Activated CD4-positive, alpha-beta T cell treated with anti-CD3 and anti-CD28 coated beads, Interleukin-2, amount 50 U/mL, for 1 hour (primary cell): ENCODE results near the gene LAMA2.
"Not testable (repeated sequence)": the region's sequence is repeated elsewhere in the genome, so short reads cannot be mapped to it uniquely, and the experiment has no call there.

ENCODE experiments used
- DNase-seq: peaks from one replicate; pipeline ENCODE4 v3.0.0-alpha.2; 2020

LAMA2 gene

DNA sequence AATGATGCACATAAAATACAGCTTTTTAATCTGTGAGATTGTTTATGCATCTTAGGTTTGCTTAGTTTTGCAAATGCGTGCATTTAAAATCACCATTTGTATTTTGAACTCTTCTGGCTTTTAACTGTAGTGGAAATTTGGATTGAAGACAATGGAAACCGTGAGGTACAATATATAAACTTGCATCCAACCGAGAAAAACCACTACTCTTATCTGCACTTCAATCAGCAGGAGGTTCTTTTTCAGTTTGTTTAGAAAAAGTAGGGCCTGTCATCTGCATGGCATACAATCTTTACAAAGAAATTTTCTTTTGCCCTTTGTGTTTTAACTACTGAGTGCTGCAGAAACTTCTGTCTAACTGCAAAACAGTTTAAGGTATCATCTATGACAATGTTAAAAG, 132.8 kb downstream of the LAMA2 start:
- DNase-seq: no peak

DNA sequence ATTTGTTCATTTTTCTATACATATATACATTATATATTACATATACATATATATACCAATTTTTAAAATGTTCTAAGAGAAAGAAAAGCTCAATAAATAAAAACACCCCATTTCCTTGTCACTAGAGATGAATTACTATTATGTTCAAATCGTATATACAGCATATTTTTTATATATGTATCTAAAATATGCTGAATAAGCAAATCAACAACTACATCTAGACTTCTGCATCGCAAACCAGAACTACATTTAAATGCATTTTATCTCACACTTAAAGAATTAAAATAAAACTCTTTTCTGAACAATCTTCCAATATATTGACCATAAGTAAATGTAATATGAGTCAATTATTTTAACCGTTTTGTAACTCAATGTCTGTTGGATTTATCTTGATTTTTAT, 133.9 kb downstream of the LAMA2 start:
- no peak for DNase-seq

DNA sequence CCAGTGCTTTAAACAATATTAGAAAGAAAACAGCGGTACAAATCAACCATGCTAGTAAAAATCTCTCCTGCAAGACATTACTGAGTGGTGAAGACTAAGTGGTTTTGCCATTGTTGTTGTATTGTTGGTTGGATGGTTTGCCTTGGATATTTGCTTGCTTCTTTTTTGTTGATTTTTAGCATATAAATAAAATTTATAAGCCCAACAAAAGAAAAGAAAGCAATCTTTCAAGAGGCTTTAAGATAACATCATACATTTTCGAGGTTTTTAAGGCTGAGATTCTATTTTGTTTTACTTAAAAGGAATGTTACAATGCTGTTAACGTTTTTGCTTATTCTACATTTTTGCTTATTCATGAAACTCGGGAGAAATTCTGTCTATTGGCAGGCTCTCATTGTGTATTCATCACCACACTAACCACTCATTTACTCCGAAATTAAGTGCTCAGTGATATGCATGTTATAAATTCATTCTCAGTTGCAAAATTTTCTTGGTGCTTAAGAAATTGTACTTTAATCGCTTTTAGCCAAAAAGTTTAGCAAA, 139.1 kb downstream of the LAMA2 start:
- no peak for DNase-seq

DNA sequence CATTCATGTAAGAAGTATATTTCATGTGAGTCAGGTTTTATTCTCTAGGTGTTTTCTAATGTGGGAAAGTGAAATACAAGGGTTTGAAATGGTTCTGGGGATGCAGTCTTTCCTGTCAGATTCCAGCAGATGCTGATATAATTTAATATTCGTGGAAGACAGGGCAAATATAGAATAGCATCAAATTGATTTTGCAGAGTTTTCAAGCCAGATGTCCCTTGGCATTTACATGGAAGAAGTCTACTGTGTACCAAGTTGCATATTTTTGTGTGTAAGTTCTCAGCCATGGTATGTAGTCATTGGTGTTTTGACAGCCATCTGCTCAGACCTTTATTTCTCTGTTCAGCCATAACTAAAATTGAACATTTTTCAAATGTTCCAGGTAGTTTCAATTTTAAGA, 143.7 kb downstream of the LAMA2 start:
- no peak for DNase-seq

DNA sequence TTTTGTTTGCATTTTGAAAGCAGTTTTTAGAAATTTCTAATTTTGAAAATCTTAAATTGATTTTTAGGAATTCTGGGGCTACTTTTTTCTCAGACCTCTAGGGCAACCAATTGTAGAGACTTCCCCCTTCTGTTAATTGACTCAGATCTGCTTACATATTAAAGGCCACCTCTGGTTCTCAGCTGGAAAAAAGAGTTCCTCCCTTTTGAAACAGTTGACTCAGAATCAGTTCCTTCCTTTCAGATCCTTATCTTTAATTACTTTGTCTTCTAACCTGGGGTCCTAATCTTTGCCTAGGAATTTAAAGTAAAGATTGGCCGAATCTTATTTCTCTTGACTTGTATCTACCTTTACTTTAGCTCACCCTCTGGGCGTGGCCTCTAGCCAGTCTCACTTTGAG, 146.8 kb downstream of the LAMA2 start:
- DNase-seq: no peak

DNA sequence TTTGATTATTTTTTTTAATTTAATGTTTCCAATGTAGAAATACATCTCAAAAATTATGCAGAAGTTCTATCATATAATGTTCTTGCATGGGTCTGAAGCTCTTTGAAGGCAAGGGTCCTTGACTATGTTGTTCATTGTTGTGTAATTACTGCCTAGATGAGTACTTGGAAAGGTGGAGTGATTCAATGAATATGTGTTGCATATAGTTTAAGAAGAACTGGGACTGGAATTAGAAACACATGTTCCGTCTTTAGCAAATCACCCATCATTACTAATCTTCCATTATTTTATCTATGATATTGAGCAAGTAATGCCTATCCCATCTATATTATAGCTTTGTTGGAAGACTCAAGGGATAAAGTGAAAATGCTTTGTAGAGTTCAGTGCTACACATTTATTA, 147.3 kb downstream of the LAMA2 start:
- no peak for DNase-seq

DNA sequence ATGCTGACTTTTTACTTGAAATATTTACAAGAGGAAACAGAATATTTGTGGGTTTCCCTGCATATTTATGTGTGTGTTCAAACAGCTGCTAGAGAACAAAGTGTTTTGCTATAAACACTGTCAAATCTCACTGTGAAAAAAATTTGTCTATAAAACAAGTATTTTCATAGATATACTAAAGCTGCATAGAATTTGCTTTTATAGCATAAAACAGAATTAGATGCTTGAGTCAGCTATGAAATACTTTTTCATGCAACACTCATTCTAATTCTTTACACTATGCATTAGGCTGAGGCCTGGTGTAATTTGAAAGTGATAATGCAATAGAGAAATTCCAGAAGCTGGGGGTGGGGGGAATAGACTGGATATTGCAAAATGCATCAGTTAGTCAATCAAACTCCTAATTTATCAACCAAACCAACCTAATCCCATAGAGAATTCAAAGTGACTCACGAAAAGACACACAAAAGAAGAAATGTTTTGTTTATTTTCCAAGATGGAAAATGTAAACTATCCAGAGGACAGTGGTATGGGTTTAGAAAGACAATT, 148.2 kb downstream of the LAMA2 start:
- no peak for DNase-seq

DNA sequence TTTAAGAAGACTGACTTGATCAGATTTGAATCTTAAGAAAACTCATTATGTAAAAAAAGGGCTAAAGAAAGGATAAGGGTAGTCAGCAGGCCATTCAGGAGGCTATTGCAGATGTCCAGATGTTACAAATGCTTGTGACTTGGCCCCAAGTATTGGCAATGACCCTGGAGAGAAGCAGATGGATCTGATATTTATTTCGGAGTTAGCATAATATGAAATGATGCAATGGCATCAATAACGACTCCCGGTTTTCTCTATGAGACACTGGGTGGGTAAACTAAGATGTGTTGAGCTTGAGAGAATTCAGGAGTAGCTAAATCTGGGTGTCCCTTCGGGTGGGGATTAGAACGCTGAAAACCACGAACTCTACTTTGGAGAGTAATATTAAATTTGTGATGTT, 149.7 kb downstream of the LAMA2 start:
- DNase-seq: no peak

DNA sequence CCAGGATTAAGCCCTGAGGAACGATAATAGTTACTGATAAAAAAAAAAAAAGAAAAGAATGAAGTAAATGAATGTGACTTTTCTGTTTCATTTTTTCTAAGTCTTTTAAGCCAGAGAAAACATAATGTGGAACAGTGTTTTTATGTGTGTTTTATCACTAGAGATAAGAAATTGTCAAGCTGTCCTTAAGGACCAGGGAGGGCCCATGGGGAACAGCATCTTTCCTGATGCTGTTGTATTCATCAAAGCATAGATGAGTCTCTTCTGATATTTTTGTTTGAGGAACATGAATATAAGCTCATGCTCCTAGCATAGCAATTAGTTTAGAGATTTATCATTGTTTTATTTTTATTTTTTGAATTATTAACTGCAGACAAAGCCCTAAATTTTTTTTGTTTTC, 150.2 kb downstream of the LAMA2 start:
- DNase-seq: no peak

DNA sequence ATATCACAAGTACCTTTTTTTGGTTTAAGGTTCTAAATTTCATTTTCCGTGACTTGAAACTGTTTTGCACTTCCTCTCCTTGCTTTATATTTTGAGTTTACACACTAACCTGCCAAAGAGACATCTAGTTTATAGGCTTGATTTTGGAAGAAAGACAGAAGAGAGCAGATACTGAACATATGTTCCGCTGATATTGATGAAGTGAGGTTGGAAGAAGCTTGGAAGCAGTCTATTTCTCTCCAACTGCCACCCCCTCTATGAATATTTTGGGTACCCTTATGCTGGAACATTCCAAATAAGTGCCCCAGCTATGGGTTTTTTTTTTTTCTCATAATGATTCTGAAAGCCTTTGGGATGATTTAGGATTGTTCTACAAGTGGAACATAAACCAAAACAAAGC, 150.6 kb downstream of the LAMA2 start:
- no peak for DNase-seq

DNA sequence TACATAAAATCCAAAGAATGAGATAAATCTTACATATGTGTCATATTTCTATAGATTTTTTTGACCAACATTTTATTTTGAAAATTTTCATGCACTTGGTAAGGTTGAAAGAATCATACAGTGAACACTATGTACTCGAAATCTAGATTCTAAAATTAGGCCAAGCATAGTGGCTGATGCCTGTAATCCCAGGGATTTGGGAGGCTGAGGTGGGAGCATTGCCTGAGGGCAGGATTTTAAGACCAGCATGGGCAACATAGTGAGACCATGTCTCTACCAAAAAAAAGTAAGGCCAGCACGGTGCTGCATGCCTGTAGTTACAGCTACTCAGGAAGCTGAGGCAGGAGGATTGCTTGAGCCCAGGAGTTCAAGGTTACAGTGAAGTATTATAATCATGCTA, 158.6 kb downstream of the LAMA2 start:
- DNase-seq: no peak

DNA sequence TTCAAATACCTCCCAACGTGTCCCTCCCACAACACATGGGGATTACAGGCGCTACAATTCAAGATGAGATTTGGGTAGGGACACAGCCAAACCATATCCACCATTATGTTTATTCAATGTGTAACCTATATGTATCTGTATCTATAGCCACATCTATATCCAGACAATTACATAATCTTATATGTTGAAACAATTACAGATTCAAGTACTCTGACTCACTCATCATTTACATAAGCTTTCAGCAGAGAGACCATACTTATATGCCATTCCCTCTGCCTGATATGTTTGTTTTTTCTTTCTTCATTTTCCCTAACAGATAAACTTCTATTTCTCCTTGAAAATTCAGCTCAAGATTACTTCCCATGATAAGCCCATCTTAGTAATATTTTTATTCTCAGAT, 163.6 kb downstream of the LAMA2 start:
- DNase-seq: no peak

DNA sequence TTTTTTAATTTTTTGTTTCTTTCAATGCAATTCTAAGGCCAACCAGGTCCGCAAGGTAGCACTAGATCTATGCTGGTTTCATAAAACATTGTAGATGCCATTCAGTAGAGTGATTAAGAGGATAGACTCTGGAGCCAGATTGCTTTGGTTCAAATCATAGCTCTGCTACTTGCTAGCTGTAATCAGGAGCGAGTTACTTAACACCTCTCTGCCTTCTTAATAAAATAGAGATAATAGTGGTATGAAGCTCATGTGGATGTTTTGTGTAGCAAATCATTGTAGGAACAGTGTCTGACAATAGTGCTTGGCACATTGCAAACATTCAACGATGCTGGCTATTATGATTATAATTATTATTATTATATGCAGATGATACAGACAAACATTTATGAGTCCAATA, 164.9 kb downstream of the LAMA2 start:
- DNase-seq: no peak

DNA sequence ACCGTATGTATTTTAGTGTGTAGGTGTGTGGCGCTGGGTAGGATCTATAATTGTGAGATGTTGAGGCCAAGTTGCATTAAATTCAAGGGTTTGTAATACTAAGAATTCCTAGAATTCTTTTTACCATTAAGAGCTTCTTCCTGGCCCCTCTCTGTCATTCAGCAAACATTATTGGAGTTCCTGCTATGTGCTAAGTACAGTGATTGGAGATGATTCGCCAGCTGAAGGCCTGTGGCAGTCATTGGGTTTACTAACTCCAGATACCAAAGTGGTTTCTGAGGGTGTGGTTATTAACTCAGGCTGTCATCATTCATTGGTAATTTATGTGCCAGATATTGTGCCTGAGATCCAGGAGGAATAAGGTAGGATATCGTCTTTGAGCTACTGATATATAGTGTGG, 167.1 kb downstream of the LAMA2 start:
- DNase-seq: no peak

DNA sequence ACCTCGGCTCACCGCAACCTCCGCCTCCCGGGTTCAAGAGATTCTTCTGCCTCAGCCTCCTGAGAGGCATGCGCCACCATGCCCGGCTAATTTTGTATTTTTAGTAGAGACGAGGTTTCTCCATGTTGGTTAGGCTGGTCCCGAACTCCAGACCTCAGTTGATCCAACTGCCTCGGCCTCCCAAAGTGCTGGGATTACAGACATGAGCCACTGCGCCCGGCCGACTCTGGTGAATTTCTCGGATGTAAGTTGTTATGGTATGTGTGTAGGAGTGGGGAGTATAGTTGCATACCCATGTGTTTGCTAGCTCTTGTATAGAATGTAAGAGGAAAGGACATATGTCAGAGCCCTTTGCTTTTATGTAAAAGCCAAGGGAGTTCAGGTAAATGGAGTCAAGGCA, 170.2 kb downstream of the LAMA2 start:
- DNase-seq: not testable (repeated sequence)

DNA sequence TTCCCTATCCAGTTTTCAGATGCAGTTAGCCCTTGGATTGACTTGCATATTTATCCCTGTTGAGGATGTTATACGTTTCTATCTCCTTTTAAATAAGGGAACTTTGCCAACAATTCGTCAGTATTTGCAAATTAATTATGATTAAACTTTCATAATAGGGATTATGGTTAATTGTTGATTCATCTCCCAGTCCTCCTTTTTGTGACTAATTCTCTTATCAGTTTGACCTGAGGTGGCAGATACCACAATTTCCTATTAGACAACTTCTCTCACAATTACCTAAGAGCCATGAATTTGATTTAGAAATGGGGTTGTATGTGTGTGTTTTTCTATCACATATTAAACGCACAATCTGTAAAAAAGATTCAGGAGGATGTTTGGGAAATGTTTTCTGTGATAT, 172.9 kb downstream of the LAMA2 start:
- no peak for DNase-seq

DNA sequence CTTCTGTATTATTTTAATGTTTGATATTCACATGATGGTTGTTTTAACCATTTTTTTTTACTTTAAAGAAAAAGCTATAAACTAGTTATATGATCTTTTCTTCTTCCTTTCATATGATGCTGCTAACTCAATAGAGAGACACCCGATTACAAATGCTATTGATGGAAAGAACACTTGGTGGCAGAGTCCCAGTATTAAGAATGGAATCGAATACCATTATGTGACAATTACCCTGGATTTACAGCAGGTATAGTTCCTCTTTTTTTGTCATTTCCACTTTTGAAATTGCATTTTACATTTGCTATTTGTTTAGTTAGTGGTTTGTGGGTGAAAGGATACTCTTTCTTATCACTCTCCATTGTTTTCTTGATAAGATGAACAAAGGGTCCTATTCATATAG, 176.7 kb downstream of the LAMA2 start:
- DNase-seq: no peak

DNA sequence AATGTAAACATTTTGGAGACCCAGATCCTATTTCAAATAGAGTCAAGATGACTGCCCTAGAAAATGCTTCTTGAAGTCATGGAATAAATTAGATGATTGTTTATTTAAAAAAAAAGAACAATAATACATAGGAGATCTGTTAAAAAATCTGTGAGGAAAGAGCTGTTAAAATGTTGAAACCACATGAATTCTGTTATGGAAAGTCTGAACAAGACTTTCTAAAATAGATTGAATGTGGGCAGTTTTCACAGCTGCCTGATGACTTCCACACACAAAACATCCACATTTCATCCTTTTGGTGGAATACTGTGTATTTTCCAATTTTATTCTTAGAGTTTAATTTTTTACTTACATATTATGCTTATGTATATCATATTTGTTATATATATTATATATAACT, 186.1 kb downstream of the LAMA2 start:
- DNase-seq: no peak

DNA sequence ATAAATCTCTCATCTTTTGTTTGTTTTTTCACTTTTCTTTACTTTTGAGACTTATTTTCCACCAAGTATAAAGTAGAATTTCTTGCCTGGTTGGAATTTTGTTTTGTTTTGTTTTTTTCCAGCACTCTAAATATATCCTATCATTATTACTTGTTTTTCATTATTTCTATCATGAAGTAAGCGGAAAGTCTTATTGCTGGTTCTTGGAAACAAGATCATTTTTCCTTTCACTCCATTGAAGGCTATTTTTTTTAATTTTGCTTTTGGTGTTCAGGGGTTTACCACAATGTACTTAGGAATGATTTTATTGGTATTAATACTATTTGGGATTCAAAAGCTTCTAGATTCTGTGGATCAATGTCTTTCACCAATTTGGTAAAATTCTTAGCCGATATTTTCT, 190.1 kb downstream of the LAMA2 start:
- DNase-seq: no peak

DNA sequence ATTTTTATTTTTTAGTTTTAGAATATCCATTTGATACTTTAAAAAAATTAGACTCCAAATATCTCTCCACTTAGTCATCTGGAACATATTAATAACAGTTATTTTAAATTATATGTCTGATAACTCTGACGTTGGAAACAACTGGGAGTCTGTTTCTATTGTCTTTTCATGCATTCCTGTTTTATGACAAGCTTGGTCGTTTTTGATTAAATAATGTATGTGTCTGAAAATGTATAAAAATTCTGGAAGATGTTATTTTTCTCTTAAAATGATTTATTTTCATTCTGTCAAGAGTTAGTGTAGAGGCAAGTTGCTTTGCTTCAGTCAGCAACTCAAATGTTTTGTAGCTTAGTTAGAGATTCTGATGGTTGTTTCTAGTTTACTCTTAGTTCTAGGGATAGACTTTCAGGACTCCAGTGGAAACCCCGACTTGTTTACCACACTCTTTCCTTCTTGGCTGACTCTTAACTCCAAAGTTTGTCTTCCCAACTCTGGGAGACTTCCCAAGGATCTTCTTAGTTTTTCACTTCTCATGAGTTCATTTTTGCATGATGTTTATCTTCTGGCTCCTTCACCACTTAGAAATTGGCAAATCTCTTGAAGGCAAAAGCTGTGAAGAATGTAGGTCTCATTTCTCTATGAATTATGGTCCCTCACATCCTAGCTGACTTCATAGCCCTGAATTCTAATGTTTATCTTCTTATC, 190.9 kb downstream of the LAMA2 start:
- DNase-seq: no peak

DNA sequence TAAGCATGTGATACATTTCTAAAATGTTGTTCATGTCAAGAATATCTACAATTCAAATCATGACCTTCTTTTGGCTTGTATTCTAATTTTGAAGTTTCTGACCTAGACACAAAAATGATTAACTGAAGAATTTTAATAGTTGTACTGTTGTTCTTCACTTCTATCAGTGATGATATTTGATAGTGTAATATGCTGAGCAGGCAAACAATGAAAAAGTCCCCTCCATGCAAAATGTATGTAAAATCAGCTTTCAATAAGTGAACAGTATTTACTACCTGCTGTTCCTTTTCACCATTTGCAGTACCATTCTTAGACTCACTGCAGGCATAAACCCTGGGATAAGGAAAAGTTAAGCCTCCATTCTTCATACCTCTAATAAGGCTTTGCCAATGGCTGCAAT, 201.5 kb downstream of the LAMA2 start:
- DNase-seq: no peak

DNA sequence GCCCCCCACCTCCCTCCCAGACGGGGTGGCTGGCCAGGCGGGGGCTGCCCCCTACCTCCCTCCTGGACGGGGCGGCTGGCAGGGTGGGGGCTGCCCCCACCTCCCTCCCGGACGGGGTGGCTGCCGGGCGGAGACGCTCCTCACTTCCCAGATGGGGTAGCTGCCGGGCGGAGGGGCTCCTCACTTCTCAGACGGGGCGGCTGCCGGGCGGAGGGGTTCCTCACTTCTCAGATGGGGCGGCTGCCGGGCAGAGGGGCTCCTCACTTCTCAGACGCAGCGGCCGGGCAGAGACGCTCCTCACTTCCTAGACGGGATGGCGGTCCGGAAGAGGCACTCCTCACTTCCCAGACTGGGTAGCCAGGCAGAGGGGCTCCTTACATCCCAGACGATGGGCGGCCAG, 205.5 kb downstream of the LAMA2 start:
- DNase-seq: not testable (repeated sequence)

DNA sequence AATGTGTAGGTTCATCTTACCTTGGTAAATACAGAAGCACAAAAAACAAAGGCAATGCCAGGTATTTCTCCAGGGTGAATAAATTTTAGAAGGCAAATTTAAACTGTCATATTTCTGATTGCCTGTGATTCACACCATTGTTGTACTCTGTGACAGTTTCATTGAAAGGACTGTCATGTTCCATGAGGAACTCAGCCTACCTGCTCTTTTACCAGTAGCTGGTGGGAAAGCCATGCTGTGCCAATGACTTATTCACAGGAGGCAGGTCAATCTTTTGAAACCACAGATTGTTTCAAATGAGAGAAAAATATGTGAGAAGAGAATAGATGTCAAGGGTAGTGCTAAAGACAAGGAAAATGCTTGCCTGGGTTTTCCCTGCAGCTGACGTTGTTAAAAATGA, 206.4 kb downstream of the LAMA2 start:
- DNase-seq: no peak

DNA sequence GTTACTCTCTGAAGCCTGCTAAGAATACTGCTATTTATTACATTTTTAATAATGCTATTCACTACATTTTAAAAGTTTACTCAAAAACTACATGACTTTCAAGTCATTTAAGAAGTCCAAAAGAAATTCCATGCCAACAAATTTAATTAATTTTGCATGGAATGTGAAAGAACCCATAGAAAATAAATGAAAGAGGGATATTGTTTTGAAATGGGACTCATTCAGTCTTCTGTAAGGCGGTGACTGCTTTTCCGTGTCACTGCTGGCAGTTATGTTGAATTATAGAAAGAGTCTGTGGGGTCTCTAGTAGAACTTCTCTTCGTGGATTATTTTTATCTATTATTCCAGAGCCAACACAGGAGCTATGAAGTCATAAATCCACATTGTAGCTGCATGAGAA, 211.2 kb downstream of the LAMA2 start:
- DNase-seq: no peak

DNA sequence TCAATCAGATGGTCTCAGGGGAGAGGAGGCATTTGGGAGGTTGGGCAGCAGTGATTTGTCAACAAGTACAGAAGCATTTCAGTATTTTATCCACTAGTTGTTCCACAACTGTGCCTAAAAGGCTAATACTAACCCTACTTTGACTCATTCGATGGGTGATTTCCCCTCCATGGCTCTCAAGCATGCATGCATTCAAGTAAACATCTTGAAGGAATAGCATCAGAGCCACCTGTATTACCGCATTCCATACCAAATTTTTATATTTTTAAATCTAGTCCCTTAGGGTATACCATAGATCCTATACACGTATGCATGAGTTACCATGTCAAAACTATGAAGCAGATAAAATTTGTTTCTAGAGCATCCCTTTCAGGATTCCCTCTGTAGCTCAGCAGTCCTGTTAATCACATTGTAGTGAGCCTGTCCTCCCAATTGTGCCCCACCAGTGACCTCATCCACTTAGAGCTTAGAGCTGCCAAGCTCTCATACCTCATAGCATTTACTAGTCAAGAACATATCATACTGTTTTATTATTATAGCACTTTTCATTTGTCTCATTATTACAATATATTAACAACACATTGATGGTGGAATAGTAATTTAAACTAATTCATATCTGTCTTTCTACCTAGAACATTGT, 213.8 kb downstream of the LAMA2 start:
- no peak for DNase-seq
